Measurements from ENCODE around the gene ARHGEF4. TPM values are rescaled to one million over a fixed set of nuclear protein-coding genes. Genes with fewer than 3 reads are reported as not detected.

ARHGEF4 gene
- total RNA-seq, 4 donors from 2014 or later = 52.8 to 82.4 (median 73.3) TPM

- Histone ChIP-seq H3K4me1 (peaks cover 0 to 7% (median 0%) of the 10 kb centered on the region in 3 donors), H3K9me3 (no peaks in the 10 kb centered on the region), H3K27ac (no peak overlapping the region), H3K27me3 (no peaks in the 10 kb centered on the region), H3K4me3 (no peak overlapping the region), H3K36me3 (peaks cover 33 to 100% (median 49%) of the 10 kb centered on the region in 3 donors)
- no peak for DNase-seq
- intact Hi-C loops (cut with DNase I) = no loop called here
- no peak for TF ChIP-seq CTCF (IDR thresholded peaks at IDR 0.05)
- TF ChIP-seq POLR2A (IDR thresholded peaks at IDR 0.05) = no peak
- 90 to 98% methylated on average over 6 to 8 of the region's 8 CpGs for WGBS, 2 donors
Measured at GRCh38 chr2:131050896-131051295, 214.2 kb downstream of the ARHGEF4 start.

GRCh38 chr2:131052741-131053263, 216.1 kb downstream of the ARHGEF4 start:
- intact Hi-C loops (cut with DNase I) = no loop called here
- TF ChIP-seq POLR2A (IDR thresholded peaks at IDR 0.05) (no peak), CTCF (IDR thresholded peaks at IDR 0.05) (no peak)
- H3K4me3 ChIP-seq = no peak overlapping the region
- 84 to 96% methylated on average over 3 to 8 of the region's 8 CpGs for WGBS, 2 donors
- no peaks in the 10 kb centered on the region for H3K9me3 ChIP-seq
- DNase-seq = no peak
- H3K27ac ChIP-seq = no peak overlapping the region
- H3K36me3 ChIP-seq = peaks cover 20 to 99% (median 49%) of the 10 kb centered on the region in 3 donors
- H3K4me1 ChIP-seq = peaks cover 0 to 26% (median 12%) of the 10 kb centered on the region in 3 donors
- no peaks in the 10 kb centered on the region for H3K27me3 ChIP-seq

- intact Hi-C loops (cut with DNase I) = no loop called here
- Histone ChIP-seq H3K36me3 (peaks cover 24 to 97% (median 49%) of the 10 kb centered on the region in 3 donors), H3K9me3 (no peaks in the 10 kb centered on the region), H3K27me3 (no peaks in the 10 kb centered on the region), H3K4me1 (peaks cover 0 to 35% (median 12%) of the 10 kb centered on the region in 3 donors), H3K4me3 (no peak overlapping the region), H3K27ac (no peak overlapping the region)
- 93 to 98% methylated on average over 5 to 6 of the region's 7 CpGs for WGBS, 2 donors
- no peak for TF ChIP-seq POLR2A (IDR thresholded peaks at IDR 0.05)
- TF ChIP-seq CTCF (IDR thresholded peaks at IDR 0.05) = no peak
- no peak for DNase-seq
Measured at GRCh38 chr2:131054488-131054887, 217.8 kb downstream of the ARHGEF4 start.

- Histone ChIP-seq H3K9me3 (no peaks in the 10 kb centered on the region), H3K4me3 (no peak overlapping the region), H3K36me3 (peaks cover 24 to 95% (median 49%) of the 10 kb centered on the region in 3 donors), H3K4me1 (peaks cover 0 to 41% (median 12%) of the 10 kb centered on the region in 3 donors), H3K27me3 (no peaks in the 10 kb centered on the region), H3K27ac (no peak overlapping the region)
- DNase-seq = no peak
- intact Hi-C loops (cut with DNase I) = no loop called here
- WGBS, 2 donors = 87 to 88% methylated on average over 9 to 26 of the region's 26 CpGs
- TF ChIP-seq POLR2A (IDR thresholded peaks at IDR 0.05) = no peak
- TF ChIP-seq CTCF (IDR thresholded peaks at IDR 0.05) = no peak
Measured at GRCh38 chr2:131055169-131056065, 218.7 kb downstream of the ARHGEF4 start.

Data from esophagus squamous epithelium (tissue), 5 donors.